GM18526 (cell line): Measurements from ENCODE around the gene CHCHD6.

Experiments used
- POLR2A ChIP-seq: IDR thresholded peaks from 3 replicates; pipeline ENCODE4 v1.6.1; 2011; ENCODE audit not compliant: insufficient read length; ENCODE audit errors: extremely low read depth

The CHCHD6 gene

GRCh38 chr3:126682009-126682408, 22.0 kb upstream of the CHCHD6 start:
- no peak for TF ChIP-seq POLR2A

- no peak for TF ChIP-seq POLR2A
Observed at GRCh38 chr3:126683069-126683468, 21.0 kb upstream of the CHCHD6 start.

- TF ChIP-seq POLR2A = no peak
Observed at GRCh38 chr3:126684218-126684751, 19.8 kb upstream of the CHCHD6 start.

GRCh38 chr3:126685021-126685420, 19.0 kb upstream of the CHCHD6 start:
- TF ChIP-seq POLR2A = no peak

- TF ChIP-seq POLR2A = no peak
Observed at GRCh38 chr3:126685493-126685892, 18.5 kb upstream of the CHCHD6 start.

GRCh38 chr3:126691765-126692164, 12.3 kb upstream of the CHCHD6 start:
- TF ChIP-seq POLR2A = no peak

- no peak for TF ChIP-seq POLR2A
Observed at GRCh38 chr3:126692858-126693257, 11.2 kb upstream of the CHCHD6 start.

GRCh38 chr3:126693921-126694320, 10.1 kb upstream of the CHCHD6 start:
- TF ChIP-seq POLR2A = no peak

- TF ChIP-seq POLR2A = no peak
Observed at GRCh38 chr3:126696701-126697267, 7.3 kb upstream of the CHCHD6 start.

- TF ChIP-seq POLR2A = no peak
Observed at GRCh38 chr3:126699011-126699410, 5.0 kb upstream of the CHCHD6 start.

- TF ChIP-seq POLR2A = no peak
Observed at GRCh38 chr3:126704494-126705214, 614 bp downstream of the CHCHD6 start.

GRCh38 chr3:126706631-126707030, 2.6 kb downstream of the CHCHD6 start:
- no peak for TF ChIP-seq POLR2A

GRCh38 chr3:126711121-126711760, 7.2 kb downstream of the CHCHD6 start:
- no peak for TF ChIP-seq POLR2A

- TF ChIP-seq POLR2A = no peak
Observed at GRCh38 chr3:126713199-126713598, 9.2 kb downstream of the CHCHD6 start.

- no peak for TF ChIP-seq POLR2A
Observed at GRCh38 chr3:126714276-126714900, 10.3 kb downstream of the CHCHD6 start.

- TF ChIP-seq POLR2A = no peak
Observed at GRCh38 chr3:126714921-126715320, 10.9 kb downstream of the CHCHD6 start.
